Muscle of back (tissue), 11 donors: ENCODE data around the gene PRKAR1B. TPM values are rescaled to one million over a fixed set of nuclear protein-coding genes. Genes with fewer than 3 reads are reported as not detected.
A peak's percentile ranks its signal among the peaks of the same experiment; 100 is the strongest.

ENCODE experiments used
- DNase-seq, 3 donors: peaks; one replicate each; pipeline versions ENCODE4 v3.0.0 to v3.0.0-alpha.2; 2013
- polyA plus RNA-seq, 10 donors: library from polyadenylated mRNA; unstranded; fragments of 120-200 nt; gene quantifications; one replicate each; pipeline ENCODE4 v1.2.1, GENCODE V29; 2013; ENCODE audit not compliant: insufficient read length in 10 of 10

PRKAR1B gene
- polyA plus RNA-seq, 10 donors, result 18.4 to 39.6 (median 27.5) TPM

DNA sequence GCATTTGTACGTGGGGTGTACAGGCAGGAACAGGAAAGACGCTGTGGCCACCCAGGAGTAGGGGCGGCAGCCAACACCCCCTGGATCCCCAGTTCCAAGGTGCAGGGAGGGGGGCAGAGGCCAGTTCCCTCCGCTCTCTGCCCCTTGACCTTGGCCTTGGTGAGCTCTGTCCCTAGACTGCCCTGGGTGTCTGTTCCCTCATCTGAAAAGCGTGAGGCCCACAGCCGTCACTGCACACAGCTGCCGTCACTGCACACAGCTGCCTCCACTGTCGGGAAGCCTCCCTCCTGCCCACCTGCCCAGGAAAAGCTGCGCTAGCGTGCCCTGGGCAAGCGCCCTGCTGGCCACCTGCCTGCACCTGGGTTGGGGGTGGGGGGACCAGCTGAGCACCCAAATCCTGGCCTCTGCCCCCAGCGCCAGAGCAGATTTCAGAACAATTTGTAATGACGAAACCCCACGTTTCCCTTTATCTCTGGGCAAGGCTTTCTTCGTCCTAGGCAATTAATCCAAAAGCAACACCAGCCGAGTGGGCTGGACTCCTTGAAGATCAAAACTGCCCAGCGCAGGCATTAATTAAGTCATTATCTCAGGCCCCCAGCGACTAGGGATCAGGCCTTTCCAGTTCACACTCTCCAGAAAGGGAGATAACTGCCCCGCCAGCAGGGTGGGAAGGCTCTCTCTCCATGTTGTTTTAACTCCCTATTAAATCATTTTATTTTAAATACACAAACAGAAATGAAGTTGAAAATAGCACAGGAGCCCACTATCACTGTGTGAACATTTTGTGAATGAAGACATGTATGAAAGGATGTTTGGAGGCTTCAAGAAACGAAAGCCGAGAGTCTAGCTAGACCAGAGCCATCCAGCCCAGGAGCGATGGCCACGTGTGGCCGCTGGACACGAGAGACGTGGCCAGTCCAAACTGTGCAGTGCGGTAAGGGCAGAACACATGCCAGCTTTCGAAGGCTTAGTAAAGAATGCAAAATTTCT lies 203.4 kb downstream of the PRKAR1B start:
- peak in 1 of 3 donors; percentile 41 for DNase-seq

DNA sequence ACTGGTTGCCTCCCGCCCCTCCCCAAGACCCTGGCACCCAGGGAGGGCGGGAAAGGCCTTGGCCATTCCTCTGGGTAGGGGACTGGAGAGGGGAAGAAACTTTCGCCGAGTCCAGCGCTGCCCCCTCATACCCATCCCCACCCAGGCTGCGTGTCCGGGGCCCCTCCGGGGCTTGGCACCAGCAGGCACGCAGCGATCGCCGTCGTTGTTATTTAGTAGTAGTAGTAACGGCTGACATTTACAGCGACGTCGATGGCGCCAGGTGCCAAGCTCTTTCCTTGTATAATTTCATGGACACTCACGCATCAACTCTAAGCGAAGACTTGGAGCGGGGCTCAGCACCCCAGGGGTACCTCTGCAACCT lies 204.1 kb downstream of the PRKAR1B start:
- no peak for DNase-seq

- peak in 2 of 3 donors; percentile 51 to 79 for DNase-seq
Observed at GRCh38 chr7:522071-522950, 204.8 kb downstream of the PRKAR1B start.

GRCh38 chr7:521221-522070 lies 205.6 kb downstream of the PRKAR1B start:
- peak; percentile 45 to 84 (median 77) for DNase-seq

DNA sequence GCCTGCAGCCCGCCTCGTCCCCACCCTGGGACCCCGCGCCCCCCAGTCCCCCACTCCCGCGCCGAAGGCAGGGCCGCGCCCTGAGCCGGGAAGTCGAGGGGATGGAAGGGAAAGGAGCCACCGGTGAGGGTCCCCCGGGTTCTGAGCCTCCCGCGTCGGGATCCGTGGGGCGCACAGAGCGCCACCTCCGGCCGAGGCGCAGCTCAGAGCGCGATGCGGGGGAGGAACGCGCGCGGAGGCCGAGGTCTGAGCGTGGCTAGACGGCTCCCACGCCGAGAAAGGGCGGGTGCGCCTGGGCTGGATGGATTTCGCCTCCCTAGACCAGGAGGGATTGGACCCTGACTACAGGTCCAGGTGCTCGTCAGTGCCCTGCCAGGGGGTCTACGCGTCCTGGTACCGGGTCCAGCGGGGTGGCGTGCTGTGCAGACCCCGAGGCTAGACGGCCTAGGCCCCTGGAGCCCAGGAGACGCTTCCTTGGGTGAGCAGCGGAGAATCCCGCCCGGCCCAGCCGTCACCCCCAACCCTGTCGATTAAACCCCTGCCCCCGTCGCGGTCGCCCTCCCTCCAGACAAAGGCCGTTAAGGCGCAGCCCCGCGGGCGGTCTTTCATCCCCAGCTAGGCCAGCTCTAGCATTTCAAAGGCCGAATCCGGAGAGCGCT lies 206.4 kb downstream of the PRKAR1B start:
- DNase-seq, result peak in 1 of 3 donors; percentile 55

DNA sequence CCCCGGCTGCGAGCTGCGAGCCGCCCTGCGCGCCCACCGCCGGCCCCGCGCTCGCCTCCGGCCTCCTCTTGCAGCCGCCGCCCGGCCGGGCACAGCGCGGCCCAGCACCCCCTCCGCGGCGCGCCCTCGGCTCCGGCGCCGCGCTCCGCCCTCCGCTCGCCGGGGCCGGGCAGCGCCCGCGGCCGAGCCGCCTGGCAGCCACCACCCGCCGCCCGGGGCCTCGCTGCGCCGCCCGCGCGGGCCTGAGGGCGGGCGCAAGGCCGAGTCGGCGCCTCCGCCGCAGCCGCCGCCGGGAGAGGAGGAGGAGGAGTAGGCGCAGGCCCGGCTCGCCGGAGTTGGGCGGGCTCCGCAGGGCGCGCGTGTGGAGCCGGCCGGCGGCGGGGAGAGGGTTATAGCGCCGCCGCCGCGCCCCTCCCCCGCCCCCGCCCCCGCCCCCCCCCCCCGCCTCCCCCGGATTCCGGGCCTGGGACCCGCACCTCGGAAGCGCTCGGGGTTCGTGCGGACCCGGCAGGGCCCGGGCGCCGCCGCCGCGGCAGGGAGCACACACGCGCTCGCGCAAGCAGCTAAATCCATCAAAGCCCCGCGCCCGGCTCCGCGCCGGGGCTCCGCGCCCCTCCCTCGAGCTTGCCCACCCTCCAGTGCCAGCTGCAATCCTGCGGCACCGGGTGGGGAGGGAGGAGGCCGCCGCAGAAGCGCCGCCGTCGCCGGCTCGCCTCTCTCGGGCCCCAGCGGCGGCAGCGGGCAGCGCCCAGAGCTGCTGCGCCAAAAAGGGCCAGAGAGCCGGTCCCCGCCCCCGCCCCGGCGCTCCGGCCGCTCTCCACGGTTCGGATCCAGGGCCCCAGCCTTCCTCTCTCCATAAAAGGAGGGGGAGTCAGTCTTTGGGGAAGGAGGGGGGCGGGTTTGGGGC lies 207.3 kb downstream of the PRKAR1B start, which contains the start of gene PDGFA:
Gene PDGFA (minus strand): TSS at position 363 of the 907 bp plus-strand sequence. CDS start 845 bp downstream, outside the sequence.
- peak in 1 of 3 donors; percentile 80 for DNase-seq

- peak in 2 of 3 donors; percentile 60 to 78 for DNase-seq
Observed at GRCh38 chr7:518630-519483, 208.2 kb downstream of the PRKAR1B start.

DNA sequence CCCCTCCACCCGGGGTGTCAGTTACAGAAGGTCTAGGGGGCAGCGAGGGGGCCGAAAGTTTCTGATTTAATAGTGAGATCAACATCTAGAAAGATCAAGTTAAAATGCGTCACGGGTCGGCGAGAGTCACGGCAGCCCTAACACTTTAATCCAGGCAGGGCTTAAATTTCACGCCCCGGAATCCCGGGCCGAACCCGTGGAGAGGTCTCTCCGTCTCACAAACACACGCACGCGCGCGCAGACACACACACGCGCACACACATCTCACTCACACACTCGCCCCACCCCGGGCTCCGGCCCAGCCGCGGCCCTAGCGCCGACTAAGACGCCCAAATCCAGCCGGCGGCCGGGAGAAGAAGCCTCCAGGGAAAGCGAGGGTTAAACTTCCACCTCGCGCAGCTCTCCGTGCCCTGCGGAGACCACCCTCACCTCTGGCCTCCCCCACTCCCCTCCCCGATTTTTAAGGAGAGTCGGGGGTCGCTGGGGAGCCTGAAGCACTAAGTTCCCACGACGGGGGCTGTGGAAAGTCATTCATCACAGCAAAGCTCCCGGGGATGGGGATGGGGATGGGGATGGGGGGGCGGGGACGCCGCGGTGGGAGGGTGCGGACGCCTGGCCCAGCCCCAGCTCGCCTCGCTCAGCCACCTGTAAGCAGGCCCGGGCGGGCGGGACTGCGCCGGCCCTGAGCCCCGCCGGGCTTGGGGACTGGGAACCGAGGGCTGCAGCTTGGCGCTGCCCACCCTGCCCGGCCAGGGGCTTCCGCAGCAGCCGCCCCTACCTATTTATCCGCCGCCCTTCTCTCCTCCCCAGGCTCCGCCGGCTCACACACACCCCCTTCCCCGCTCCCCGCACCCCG lies 209.1 kb downstream of the PRKAR1B start:
- peak in 2 of 3 donors; percentile 59 to 81 for DNase-seq

- DNase-seq, result peak in 2 of 3 donors; percentile 52 to 77
Observed at GRCh38 chr7:516606-517456, 210.2 kb downstream of the PRKAR1B start.

- DNase-seq, result peak in 1 of 3 donors; percentile 73
Observed at GRCh38 chr7:516216-516605, 210.9 kb downstream of the PRKAR1B start.

- DNase-seq, result no peak
Observed at GRCh38 chr7:515628-516027, 211.5 kb downstream of the PRKAR1B start.

DNA sequence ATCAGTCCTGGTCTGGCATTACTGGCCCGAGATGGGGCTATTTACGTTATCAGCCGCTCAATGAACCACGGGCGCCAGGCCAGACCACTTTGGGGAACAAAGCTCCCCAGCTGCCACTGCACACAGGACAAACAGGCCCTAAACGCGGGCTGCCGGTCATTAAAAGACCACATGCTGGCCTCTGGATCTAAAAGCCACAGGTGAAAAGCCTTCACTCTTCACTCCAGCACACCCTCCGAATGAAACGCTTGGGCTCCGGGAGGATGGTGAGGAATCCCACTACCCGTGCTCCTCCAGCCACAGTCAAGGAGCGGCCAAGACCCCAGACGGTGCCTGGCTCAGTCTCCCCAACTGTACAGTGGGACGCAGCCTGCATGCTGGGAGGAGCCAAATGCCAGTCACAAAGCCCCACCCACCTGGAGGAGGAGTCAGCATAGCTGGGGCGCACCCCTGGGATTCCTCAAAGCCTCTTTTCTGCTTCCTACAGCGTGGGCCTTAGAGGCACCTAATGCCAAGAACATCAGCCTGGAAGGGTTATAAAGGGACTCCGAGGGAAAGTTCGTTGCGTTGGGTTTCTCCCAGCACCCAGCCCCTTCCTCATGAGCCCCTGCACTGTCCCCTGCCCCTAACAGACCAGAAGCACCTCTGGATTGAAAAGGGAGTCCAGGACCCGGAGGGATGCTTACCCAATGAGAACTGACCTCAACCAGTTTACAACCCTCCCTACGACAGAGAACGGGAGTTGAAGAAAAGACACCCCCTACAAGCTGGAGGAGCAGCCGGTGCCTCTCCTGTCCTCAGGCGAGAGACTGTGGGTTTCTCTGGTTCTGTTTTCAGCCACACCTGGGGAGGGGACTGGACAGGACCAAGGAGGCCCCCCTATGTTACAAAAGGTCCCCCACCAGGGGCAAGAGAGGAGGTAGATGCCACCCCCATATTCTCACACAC lies 212.2 kb downstream of the PRKAR1B start:
- no peak for DNase-seq

- no peak for DNase-seq
Observed at GRCh38 chr7:514242-514641, 212.8 kb downstream of the PRKAR1B start.

- no peak for DNase-seq
Observed at GRCh38 chr7:513521-514166, 213.4 kb downstream of the PRKAR1B start.
